Loucy (cell line): Measurements from ENCODE around the gene SERPINA5.

Experiments used
- H2AFZ ChIP-seq: fragments of 200-600 bp; sonication (generic); 2 replicates; pipeline ENCODE4 v1.6.0; 2016; ENCODE audit warnings: antibody characterized with exemption, mild to moderate bottlenecking, low read length, moderate library complexity
- H3F3A ChIP-seq: fragments of 200-600 bp; 2 replicates; pipeline ENCODE4 v1.6.0; 2016; ENCODE audit warnings: antibody characterized with exemption, low read depth, mild to moderate bottlenecking
- H3K27me3 ChIP-seq: fragments of 200-600 bp; sonication (generic); 2 replicates; pipeline ENCODE4 v1.6.1; 2014; ENCODE audit warnings: low read length, mild to moderate bottlenecking; ENCODE audit not compliant: insufficient read depth, poor library complexity, severe bottlenecking
- H3K36me3 ChIP-seq: fragments of 200-600 bp; sonication (generic); 2 replicates; pipeline ENCODE4 v1.6.1; 2016; ENCODE audit warnings: low read length; ENCODE audit not compliant: insufficient read depth
- H3K4me1 ChIP-seq: fragments of 200-600 bp; sonication (generic); 2 replicates; pipeline ENCODE4 v1.5.1; 2014; ENCODE audit warnings: low read length, mild to moderate bottlenecking; ENCODE audit not compliant: insufficient read depth, poor library complexity, severe bottlenecking
- H3K4me2 ChIP-seq: fragments of 200-600 bp; sonication (generic); 2 replicates; pipeline ENCODE4 v1.6.0; 2014; ENCODE audit warnings: antibody characterized with exemption, low read length, low read depth, mild to moderate bottlenecking; ENCODE audit not compliant: poor library complexity, severe bottlenecking
- H3K4me3 ChIP-seq: fragments of 200-600 bp; sonication (generic); 2 replicates; pipeline ENCODE4 v1.5.1; 2014; ENCODE audit warnings: low read length, mild to moderate bottlenecking, mixed read lengths; ENCODE audit not compliant: poor library complexity, severe bottlenecking
- H3K79me2 ChIP-seq: fragments of 200-600 bp; sonication (generic); 2 replicates; pipeline ENCODE4 v1.6.1; 2014; ENCODE audit warnings: low read length; ENCODE audit not compliant: insufficient read depth
- H3K9ac ChIP-seq: fragments of 200-600 bp; sonication (generic); 2 replicates; pipeline ENCODE4 v1.6.0; 2014; ENCODE audit warnings: mild to moderate bottlenecking, low read depth, low read length, moderate library complexity; ENCODE audit not compliant: poor library complexity, severe bottlenecking
- H3K9me2 ChIP-seq: fragments of 200-600 bp; sonication (generic); replicated peaks from 2 replicates; pipeline ENCODE4 v1.6.1; 2016; ENCODE audit warnings: low read depth, low read length, mixed read lengths
- H3K9me3 ChIP-seq: fragments of 200-600 bp; sonication (generic); 2 replicates; pipeline ENCODE4 v1.6.1; 2014; ENCODE audit warnings: mild to moderate bottlenecking, antibody characterized with exemption, low read length, low read depth; ENCODE audit not compliant: insufficient read depth
- H4K20me1 ChIP-seq: fragments of 200-600 bp; sonication (generic); 2 replicates; pipeline ENCODE4 v1.6.0; 2014; ENCODE audit warnings: antibody characterized with exemption, low read length, mild to moderate bottlenecking; ENCODE audit not compliant: insufficient read depth, poor library complexity, severe bottlenecking
- EZH2phosphoT487 ChIP-seq: fragments of 200-600 bp; IDR thresholded peaks from 2 replicates; pipeline ENCODE4 v1.6.1; 2018; ENCODE audit warnings: antibody characterized with exemption, mild to moderate bottlenecking, moderate library complexity, borderline replicate concordance
- TF ChIP-seq, protein P1 (sequence below): fragments of 200-600 bp; sonication (generic); conservative IDR thresholded peaks from 2 replicates; pipeline ENCODE4 v1.5.1; 2014; ENCODE audit warnings: mild to moderate bottlenecking, antibody characterized with exemption, low read length

Gene SERPINA5

DNA sequence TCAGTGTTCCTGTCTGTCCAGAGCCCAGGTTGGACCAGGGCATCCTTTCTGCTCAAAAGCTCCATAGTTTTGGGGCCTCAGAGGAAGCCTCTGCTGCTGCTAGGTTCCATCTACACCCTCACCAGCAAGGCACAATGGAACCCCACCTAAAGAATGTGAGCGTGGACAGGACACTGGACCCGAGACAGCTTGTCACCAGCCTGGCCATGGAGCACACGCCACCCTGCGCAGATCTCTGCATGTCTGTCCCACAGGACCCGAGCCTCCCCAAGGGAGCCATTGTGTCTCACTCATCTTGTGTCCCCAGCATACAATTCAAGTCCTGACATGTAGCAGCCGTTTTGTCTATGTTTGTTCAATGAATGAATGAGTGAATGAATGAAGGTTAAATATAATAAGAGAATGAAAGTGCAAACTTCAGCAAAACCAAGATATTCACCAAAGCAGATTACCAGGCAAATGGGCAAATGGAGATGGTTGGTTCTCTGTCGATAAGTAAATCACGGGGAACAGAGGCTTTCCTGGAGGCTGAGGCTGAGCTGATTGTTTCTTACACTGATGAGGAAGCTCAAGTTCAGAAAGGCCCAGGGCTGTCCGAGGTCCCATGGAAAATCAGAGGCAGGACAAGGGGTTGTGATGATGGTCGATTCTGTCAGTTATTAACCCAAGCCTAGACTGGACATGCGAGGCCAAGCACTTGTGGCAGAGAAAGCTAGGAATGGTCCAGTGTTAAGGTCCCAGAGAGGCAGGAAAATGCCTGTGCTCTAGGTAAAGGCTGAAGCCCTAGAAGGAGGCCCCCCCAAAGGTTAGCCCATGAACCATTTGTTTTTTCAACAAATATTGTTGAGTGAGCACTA, 58.0 kb downstream of the SERPINA5 start:
- H3K9me3 ChIP-seq: no peaks in the 10 kb centered on the region; the same call in 1 of the 2 replicates
- H3K36me3 ChIP-seq: no peaks in the 10 kb centered on the region
- H3K9me2 ChIP-seq: no peaks in the 10 kb centered on the region
- no peak overlapping the region for H2AFZ ChIP-seq
- no peaks in the 10 kb centered on the region for H3K27me3 ChIP-seq
- H3F3A ChIP-seq: no peaks in the 10 kb centered on the region
- no peaks in the 10 kb centered on the region for H3K79me2 ChIP-seq
- no peaks in the 10 kb centered on the region for H3K4me1 ChIP-seq
- H4K20me1 ChIP-seq: no peaks in the 10 kb centered on the region
- no peak overlapping the region for H3K4me3 ChIP-seq
- H3K9ac ChIP-seq: no peak overlapping the region
- TF ChIP-seq, protein P1, sequence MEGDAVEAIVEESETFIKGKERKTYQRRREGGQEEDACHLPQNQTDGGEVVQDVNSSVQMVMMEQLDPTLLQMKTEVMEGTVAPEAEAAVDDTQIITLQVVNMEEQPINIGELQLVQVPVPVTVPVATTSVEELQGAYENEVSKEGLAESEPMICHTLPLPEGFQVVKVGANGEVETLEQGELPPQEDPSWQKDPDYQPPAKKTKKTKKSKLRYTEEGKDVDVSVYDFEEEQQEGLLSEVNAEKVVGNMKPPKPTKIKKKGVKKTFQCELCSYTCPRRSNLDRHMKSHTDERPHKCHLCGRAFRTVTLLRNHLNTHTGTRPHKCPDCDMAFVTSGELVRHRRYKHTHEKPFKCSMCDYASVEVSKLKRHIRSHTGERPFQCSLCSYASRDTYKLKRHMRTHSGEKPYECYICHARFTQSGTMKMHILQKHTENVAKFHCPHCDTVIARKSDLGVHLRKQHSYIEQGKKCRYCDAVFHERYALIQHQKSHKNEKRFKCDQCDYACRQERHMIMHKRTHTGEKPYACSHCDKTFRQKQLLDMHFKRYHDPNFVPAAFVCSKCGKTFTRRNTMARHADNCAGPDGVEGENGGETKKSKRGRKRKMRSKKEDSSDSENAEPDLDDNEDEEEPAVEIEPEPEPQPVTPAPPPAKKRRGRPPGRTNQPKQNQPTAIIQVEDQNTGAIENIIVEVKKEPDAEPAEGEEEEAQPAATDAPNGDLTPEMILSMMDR: no peak
- TF ChIP-seq EZH2phosphoT487: no peak
- no peak overlapping the region for H3K4me2 ChIP-seq

DNA sequence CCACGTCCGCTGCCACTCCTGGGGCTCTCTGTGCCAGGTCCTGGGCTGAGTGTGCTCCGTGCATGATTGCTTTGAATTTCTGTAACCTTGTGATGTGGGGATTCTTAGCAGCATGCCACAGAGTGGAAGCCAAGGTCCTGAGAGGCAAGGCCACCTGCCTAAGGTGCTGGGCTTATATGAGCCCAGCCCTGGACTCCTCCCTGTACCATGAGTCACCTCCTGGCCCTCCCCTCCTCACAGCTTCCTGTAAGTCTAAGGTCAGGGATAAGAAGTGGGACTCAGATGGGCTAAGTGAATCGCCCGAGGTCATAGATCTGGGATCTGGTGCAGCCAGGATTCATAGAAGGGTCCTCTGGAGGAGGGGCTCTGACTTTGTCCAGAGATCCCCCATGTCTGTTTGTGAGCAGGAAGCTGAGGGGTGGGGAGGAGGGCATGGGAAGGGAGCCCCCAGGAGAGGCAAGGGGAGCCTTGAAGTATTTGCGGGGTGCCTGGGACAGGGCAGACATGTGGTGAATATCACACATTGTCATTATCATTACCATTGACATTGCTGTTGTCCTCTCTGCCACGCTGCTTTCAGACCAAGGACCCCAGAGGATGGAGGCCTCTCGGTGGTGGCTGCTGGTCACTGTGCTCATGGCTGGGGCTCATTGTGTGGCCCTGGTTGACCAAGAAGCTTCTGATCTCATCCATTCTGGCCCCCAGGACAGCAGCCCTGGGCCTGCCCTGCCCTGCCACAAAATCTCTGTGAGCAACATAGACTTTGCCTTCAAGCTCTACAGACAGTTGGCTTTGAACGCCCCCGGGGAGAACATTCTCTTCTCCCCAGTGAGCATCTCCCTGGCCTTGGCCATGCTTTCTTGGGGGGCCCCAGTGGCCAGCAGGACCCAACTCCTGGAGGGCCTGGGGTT, 59.8 kb downstream of the SERPINA5 start:
- Histone ChIP-seq H4K20me1 (no peaks in the 10 kb centered on the region), H3K4me3 (no peak overlapping the region), H3K4me1 (no peaks in the 10 kb centered on the region), H3K36me3 (no peaks in the 10 kb centered on the region), H2AFZ (no peak overlapping the region), H3F3A (no peaks in the 10 kb centered on the region), H3K27me3 (no peaks in the 10 kb centered on the region), H3K9ac (no peak overlapping the region), H3K79me2 (no peaks in the 10 kb centered on the region), H3K9me2 (no peaks in the 10 kb centered on the region), H3K4me2 (no peak overlapping the region), H3K9me3 (no peaks in the 10 kb centered on the region; the same call in 1 of the 2 replicates)
- TF ChIP-seq, protein P1: no peak
- TF ChIP-seq EZH2phosphoT487: no peak

DNA sequence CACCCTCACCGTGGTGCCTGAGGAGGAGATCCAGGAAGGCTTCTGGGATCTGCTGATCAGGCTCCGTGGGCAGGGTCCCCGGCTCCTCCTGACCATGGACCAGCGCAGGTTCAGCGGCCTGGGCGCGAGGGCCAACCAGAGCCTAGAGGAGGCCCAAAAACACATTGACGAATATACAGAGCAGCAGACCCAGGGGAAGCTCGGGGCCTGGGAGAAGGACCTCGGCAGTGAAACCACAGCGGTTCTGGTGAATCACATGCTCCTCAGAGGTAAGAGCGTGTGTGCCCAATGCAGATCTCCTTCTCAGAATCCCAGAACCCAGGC, 60.4 kb downstream of the SERPINA5 start:
- Histone ChIP-seq H4K20me1 (no peaks in the 10 kb centered on the region), H3K9me3 (no peaks in the 10 kb centered on the region; the same call in 1 of the 2 replicates), H3F3A (no peaks in the 10 kb centered on the region), H3K9me2 (no peaks in the 10 kb centered on the region), H3K4me1 (no peaks in the 10 kb centered on the region), H3K4me3 (no peak overlapping the region), H3K4me2 (no peak overlapping the region), H3K9ac (no peak overlapping the region), H2AFZ (no peak overlapping the region), H3K79me2 (no peaks in the 10 kb centered on the region), H3K36me3 (no peaks in the 10 kb centered on the region), H3K27me3 (no peaks in the 10 kb centered on the region)
- no peak for TF ChIP-seq EZH2phosphoT487
- TF ChIP-seq, protein P1: no peak
